NCI-H2227 (cell line): ENCODE measurements around the gene MRPL14.

ENCODE experiments used
- DNase-seq: peaks from one replicate; lab custom pipeline; 2025; ENCODE audit not compliant: unreplicated experiment; lab: John Stamatoyannopoulos, UW

The MRPL14 gene

DNA sequence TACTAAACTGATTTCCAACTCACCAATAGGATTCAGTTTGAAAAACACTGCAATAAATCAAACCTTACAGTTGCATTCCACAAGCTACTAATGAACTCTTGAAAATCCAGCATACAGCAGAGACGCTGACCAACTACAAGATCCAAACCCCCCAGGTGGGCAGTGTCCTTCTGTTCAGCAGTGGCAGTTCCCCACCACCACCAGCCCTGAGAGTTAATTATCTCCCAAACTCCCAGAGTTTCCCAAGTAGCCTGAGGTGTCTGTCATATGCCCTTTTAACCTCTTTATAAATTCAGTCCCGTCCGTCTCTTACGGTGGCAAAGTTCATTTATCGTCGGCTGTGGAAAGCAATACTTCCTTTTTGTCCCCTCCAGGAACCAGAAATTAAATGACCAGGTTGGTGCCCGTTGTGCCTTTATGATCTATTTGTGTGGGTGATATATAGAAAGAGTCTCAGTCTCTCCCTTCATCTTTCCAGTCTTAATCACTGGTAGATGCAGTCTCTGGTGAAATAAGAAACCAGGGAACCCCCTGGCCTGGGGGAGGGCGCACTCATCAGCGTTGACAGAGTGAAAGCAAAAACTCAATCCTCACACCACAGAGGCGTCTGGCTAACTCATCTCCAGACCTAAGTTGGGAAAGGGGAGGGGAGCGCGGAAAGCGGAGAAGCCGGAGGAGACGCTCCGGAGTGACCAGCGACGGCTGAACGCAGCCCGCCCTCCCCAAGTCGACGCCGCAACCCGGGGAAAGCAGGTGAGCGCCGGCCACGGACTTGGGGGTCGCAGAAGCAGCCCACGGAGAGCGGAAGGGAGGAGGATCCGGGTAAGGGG, 717 bp downstream of the MRPL14 start:
- DNase-seq, result peak; percentile 44

DNA sequence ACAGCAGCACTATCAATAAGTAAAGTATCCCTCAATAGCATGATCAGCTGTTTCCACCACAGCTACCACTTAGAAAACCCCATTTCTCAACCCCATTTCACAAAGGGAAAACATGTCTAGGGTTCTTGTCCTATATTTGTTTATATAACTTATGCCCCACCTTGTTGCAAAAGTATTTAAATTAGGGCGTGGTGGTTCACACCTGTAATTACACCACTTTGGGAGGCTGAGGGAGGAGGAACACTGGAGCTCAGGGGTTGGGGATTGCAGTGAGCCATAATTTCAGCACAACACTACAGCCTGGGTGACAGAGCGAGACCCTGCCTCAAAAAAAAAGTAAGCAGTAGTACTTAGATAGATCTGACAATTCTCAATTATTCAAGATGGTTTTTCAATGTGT, 3.7 kb downstream of the MRPL14 start:
- DNase-seq, result no peak

DNA sequence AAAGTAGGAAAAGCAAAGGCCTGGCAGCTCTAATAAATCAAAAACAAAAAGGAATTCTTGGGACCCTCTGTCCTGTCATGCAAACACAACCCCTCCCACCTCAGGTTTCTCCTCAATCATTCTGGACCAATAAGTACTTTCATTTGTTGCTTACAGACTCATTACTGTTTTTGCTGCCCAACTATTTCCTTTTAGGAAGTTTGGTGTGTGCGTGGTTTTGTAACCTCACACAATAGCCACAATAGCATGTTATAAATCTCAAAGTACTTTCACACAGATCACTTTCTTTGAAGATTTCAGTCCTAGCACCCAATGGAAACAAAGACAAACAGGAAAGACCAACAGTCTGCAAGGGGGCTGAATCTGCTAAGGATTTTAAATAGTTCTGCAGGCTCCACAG, 4.5 kb downstream of the MRPL14 start:
- no peak for DNase-seq

DNA sequence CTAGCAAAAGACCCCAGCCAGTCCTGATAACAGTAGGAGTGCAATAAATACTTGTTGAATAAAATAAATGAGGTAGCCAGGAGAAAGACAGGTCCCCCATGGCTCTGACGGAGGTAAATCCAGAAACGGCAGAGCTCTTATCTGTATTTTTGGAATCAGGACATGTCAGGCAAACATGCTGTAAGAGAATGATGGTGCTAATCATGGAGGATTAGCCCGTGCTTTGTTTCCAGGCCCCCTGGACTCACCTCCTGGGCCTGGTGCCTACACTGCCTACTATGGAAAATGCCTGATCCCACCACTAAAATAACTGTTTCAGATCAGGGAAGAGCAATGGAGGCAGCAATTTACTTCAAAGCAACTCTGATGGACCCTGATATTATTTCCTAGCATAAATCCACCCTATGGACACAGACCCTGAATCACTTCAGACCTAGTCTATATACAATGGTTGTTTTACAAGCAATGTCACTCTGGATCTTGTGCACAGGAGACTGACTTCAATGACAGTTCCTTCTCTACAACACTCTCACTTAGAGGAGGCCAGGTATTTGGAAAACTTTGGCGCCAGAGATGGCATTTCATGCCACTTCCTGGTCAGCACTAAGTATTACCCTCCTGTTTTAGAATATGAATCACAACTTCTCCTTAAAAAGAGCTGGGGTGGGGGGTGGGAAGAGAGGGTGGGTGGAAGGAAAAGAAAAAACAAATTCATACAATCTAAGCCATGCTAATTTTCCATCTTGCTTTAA, 6.4 kb downstream of the MRPL14 start:
- no peak for DNase-seq

DNA sequence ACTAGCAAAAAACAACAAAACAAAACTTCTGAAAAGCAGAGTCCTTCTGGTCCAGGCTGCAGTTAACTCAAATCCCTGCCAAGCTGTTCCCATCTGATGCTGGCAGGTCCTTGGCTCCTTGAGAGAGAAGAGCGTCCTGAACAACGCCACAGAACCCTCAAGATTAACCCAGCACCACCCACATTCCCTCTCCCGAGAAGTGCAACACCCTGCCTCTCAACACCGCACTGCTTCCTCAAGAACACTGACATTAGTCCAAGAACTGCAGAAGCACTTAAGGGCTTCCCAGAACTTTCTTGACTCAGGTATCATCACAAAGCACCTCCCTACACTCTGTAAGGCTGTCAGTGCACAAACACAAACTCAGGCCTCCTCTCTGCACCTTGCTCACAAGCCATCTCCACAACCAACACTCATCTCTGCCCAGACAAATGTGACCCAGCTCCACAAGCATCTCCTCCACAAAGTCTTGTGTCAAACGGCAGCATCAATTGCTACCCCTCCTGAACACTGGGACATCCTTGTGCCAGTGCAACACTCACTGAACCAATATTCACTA, 7.5 kb downstream of the MRPL14 start:
- no peak for DNase-seq

DNA sequence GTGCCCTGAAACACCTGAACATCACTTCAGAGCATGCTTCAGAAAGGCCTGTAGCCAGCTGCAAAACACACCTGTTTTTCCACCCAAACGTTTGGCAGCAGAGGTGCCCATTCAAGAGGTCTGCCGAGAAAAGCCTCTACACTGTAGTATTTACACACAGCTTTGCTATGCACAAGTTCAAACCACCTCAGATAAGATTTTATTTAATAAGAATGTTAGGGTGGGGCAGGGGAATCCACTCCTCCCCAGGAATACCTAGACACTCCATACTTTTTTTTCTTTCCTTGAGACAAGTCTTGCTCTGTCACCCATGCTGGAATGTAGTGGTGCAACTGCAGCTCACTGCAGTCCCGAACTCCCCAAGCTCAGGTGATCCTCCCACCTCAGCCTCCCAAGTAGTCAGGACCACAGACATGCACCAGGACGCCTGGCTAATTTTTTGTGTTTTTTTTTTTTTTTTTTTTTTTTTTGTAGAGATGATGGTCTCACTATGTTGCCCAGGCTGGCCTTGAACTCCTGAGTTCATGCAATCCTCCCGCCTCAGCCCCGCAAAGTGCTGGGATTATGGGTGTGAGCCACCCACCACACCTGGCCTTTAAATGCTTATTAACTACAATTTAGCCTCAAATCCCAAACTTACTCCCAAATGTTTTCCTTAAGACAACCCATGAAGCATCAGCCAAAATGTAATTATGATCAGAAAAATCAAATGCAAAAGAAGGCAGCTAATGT, 9.7 kb downstream of the MRPL14 start:
- no peak for DNase-seq

DNA sequence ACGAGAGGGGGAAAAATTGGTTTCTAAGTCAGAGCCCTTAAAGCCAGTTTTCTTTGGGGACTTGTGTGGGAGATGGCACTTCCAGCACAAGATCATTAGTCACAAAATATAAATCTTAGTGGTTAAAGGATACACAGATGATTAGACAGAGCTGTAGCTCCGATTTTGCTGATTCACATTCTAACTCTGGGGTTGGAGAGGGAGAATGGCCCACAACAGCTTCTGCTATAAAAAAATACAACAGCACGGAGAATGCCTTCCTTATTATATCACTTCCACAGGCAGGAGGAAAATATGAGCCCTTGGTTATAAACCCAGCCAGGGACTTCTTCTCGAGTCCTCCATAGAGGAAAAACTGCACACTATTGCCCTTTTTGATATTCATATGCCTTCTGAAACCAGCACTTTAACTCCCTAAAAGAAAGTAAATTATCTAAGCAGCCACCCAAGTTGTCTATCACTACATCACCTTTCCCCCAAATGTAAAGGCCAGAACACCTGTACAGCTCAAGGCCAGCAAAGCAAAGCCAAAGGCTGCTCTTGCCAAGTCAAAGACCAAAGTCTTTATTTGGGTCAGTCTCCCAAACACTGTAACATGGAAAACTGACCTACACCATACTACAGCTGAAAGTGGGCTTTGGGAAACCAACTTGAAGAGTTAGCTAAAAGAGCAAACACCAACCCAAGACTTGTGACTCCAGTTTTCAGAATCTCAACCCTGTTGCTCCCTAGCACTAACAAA, 10.4 kb downstream of the MRPL14 start:
- no peak for DNase-seq

DNA sequence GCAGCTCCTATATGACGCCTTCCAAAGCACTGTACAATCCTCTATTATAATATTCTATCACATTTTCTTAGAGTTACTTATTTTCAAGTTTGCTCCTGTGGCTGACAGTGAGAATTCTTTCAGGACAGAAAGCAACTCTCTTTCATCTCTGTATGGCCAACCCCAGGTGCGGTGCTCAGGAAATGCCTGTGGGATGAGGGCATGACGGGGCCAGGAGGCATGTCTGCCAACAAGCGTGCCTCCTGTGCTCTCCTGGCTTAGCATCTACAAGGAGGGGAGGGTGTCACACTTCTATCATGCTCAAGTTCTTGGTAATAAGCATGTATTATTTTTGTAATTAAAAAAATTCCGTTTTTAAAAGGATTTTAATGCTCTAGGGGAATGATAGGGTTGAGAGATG, 11.4 kb downstream of the MRPL14 start:
- no peak for DNase-seq

DNA sequence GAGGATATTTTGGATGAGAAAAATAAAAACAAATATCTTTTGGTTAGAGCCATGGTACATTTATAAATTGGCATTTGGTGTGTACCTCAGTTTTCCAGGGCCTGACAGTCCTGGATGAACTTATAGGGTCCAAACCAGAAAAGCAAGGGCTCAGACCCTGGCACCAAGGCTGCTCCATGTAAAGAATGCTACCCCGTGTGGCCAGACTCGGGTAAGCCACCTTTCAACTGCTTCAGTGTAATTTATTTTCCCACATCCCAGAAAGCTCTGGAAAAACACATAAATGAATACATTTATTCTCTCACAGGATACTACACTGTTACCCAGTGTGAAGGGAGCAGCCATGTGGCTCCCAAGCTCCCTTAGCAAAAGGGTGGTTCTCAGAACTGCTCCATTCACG, 13.8 kb downstream of the MRPL14 start:
- DNase-seq, result no peak

DNA sequence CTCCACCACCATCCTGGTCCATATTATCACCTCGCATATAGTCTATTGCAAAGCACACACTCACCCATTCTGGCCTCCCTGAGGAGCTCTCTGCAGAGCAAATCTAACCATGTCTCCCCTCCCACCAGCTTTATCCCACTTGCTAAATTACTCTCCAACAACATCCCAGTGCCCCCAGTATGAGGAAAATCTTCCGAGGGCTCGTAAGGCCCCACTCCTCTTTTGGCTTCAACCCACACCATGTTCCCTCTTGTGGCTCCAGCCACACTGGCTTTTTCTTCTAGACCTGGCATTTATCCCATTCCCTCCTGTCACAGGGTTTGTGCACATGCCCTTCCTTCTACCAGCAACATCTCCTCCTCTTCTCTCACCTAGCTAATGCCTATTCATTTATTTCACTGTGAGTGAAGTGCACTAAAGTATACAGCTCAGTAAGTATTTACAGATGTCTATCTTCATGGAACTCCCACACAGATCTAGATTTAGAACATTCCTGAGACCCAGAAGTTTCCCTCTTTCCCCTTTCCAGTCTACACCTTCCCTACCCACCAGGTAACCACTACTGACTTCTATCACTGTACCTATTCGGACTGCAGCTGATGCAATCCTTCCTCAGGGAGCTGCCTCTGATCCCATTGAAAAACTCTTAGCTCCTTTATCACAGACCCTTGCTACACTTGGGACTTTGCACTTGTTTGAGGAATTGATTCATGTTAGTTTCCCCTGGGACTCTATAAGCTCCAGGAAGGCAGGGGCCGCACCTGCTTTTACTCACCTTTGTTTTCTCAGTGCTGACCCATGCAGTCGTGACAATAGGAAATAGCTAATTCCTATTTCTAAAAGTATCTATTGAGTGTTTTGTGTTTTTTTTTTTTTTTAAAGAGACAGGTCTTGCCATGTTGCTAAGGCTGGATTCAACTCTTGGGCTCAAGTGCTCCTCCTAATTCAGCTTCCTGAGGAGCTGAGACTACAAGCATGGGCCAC, 15.5 kb downstream of the MRPL14 start:
- no peak for DNase-seq

DNA sequence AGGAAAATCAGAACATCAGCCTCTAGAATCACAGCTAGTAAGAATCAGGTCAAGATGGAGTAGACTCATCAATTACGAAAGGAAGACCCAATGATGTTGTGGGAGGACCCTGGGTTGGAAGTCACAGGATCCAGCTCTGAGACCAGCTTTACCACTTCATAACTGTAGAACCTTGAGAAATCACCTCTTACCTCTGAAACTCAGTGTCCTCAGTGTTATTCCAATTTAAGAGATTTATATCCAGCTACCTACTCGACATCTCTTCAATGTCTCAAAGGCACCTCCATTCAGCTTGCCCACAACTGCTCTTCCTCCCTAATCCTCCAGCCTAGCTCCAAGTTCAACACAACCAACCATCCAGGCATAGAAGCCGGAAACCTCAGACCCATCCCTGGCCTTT, 16.3 kb downstream of the MRPL14 start:
- no peak for DNase-seq

DNA sequence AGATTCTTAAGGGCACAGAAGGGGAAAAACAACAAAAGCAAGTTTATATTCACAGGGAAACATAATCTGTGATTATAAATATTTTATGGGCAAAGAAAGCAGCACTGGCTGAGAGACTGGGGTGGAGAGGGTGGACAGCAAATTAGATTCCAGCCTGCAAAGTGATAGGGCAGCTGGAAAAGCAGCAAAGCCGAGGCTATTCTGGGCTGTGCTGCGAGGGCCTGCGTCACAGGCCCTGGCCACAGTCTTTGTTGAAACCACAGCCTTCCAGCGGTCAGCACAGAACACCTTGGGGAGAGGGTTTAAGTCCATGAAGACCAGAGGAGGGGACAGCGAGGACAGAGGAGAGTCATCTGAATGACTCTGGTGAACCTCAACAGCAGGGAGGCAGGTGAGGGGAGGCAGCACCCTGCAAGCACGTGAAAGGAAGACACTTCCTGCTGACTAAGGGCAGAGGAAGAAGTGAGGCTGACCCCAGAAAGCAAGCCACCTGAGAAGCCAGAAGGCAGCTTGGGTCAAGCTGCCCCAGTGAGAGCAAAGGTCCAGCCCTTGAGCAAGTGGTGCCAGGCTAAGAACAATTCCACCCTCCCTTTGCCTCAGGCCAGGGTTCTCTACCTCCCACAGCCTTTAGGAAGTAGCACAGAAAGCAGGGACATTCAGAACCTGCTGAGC, 17.1 kb downstream of the MRPL14 start:
- DNase-seq, result no peak

DNA sequence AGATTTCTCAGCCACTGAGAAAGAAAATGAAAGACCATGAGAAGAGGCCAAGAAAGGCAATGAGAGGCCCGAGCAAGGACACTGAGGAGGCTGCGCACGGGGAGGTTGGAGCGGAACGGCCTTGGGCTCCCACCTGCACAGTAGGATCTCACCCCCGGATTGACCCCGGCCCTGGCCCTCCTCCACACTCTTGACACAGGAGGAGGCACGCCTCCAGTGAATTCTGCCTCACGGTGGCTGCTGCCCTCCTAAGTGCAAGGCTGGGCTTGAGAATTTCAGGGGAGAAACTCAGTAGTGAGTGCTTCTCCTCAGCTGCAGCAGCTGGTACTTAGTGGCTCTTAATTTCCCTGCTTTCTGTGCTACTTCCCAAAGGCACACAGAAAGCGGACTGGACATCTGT, 18.0 kb downstream of the MRPL14 start:
- no peak for DNase-seq

DNA sequence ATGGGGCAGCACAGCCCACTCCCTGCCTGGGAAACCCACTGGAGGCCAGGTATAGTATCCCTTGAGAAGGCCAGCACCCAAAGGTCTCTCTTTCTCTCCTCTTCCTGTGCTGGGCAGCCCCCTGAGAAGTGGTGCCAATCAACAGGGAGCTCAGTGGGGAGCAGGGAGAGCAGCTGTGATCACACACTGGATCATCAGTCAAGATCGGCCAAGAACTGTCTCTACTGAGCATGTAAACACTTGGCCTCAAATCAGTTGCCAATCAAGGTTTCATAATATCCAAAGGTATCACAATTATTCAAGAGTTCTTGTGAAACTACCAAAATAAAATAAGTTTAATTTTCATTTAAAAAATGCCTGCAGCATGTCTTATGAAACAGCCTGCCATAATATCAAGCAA, 18.8 kb downstream of the MRPL14 start:
- DNase-seq, result no peak

DNA sequence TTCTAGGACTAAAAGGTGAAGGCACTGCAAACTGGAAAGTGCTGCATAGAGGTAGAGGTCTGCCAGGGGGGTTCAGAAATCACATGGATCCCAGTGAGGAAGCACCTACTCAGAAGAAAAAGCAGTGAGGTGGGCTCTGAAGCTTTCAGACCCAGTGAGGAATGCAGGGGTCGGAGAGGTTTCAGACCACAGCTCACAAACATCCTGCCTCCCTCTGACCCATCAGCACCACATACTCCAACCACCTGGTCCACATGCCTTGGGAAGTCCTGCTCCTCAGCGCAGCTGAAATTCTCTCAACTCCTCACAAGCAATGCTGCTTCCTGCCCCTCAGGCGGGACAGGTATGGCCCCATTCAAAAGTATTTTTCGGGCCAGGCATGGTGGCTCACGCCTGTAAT, 20.2 kb downstream of the MRPL14 start:
- DNase-seq, result no peak

DNA sequence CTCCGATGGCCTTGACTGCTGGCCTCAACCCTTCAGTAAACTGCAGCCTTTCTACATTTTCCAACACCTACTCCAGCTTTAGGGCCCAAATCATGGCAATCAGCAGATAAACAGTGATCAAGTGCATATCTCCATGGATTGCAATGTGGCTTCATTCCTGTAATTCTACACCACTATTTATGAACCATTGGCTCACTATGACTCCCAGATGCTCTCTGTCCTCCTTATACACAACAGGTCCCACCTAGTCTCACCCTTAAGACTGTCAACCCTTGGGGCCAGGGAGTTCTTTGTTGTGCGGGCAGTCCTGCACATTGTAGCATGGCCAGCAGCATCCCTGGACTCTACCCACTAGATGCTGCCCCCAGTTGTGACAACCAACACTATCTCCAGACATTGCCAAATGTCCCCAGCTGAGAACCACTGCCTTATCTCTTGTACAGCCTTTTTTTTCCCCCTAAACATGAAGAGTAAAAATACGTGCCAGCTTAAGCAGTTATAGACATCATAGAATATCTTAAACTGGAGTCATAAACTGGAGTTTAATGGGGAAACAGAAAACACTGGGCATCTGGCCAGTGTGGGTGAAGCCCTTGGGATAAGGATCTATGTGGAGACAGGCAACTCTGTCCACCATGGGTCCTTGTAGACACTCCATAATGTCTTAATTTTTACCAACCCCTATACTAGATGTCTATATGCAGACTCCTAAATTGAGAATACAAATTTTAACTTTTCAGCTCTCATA, 21.1 kb downstream of the MRPL14 start:
- no peak for DNase-seq

DNA sequence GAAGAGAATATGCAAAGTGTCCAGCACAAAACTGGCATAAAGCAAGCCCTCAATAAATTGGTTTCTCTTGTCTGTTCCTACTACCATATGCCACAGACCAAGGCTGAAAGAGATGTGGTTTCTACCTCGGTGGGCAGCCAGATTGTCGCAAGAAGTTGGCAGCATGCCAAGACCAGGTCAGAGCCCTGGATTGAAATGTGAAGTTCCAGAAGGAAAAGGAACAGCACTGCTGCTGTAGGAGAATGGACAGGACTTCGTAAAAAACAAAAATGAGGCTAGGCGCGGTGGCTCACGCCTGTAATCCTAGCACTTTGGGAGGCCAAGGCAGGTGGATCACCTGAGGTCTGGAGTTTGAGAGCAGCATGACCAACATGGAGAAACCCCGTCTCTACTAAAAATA, 22.1 kb downstream of the MRPL14 start:
- DNase-seq, result peak; percentile 5

DNA sequence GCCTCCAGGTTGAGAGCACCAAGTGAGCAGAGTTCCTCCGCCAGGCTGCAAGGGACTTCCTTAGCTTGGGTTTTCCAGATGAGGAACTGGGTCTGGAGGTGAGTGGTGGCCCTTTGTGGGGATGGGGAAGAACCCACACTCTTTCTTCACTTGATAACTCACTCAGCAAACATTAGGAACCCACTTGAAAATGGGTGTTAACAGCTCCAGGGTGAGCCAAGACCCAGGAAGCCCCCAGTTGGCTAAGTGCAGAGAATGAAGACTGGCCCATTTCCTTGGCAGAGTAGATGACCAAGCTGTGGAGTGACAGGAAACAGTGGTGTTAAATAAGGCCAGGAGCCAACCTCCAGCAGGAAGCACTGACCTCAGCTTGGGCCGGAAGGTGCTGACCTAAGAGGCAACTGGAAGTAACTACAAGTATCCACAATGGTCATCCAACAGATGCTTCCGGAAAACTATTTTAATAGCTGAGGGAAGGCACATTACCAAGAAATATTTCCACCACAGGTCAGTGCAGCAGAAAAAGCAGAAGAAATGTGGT, 22.7 kb downstream of the MRPL14 start:
- DNase-seq, result no peak
